Measurements from ENCODE around the gene PRELP.

DNA sequence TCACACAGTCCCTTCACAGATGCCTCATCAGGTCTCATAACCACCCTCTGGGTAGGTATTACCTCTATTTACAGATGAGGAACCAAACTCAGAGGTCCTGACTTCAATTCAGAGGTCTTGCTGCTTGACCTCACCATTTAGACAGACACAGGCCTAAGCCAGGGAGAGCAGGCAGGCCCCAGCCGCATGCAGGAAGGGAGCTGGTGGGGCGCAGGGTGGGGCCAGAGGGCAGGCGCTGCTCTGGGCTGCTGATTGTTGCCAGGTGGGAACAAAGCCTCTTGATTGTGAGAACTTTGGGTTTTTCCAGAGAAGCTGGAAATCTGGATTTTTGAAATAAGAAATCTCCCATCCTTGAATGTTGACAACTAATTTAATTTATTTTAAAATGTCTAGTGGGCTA is 19.9 kb upstream of the PRELP start:
- TF ChIP-seq GATA3 (IDR thresholded peaks at IDR 0.05; ENCODE audit: low read depth, low read length) (no peak), GATA2 (IDR thresholded peaks at IDR 0.05; ENCODE audit: low read depth, low read length) (no peak)

Data from SH-SY5Y (cell line).